Endothelial cell of umbilical vein (primary cell): ENCODE results near the gene PNPO. TPM values are rescaled to one million over a fixed set of nuclear protein-coding genes. Genes with fewer than 3 reads are reported as not detected.

ENCODE experiments used
- BruUV-seq: library from RNA; stranded (reverse); fragments of 400-500 nt; replicated peaks from 2 replicates; lab custom pipeline; 2021; lab: Mats Ljungman, UMichigan
- CTCF ChIA-PET: fragments of 300-600, 350-600 bp; sonication (Branson Sonifier 250); formaldehyde crosslinking; loops from one replicate; lab custom pipeline; 2021; ENCODE audit warnings: antibody characterized with exemption, inconsistent platforms; lab: Charles Lee
- POLR2A ChIA-PET: fragments of 300-600, 350-600 bp; sonication (Branson Sonifier 250); formaldehyde crosslinking; loops from one replicate; lab custom pipeline; 2021; ENCODE audit warnings: antibody characterized with exemption, inconsistent platforms; lab: Charles Lee
- DNase-seq: peaks from one replicate; pipeline ENCODE4 v3.0.0-alpha.2; 2011; ENCODE audit warnings: low read depth, low spot score
- FAIRE-seq: peaks from 2 replicates; lab custom pipeline; 2011; peaks lifted over from hg19 to GRCh38; lab: Jason Lieb, UNC
- H2AFZ ChIP-seq: 2 replicates; pipeline ENCODE4 v1.6.0; 2012; ENCODE audit warnings: low read depth, low read length, control low read depth, inconsistent platforms
- H3K27ac ChIP-seq: 2 replicates; pipeline ENCODE4 v1.5.1; 2011; ENCODE audit warnings: low read depth, mild to moderate bottlenecking, control low read depth, low read length, moderate library complexity; ENCODE audit not compliant: insufficient read depth
- H3K27me3 ChIP-seq, 2 experiments: 2 replicates each; pipeline versions ENCODE4 v1.6.0 to v1.6.1; 2011; ENCODE audit warnings: low read length in 2 of 2, mixed read lengths in 1 of 2; ENCODE audit not compliant: control insufficient read depth in 2 of 2, insufficient read depth in 2 of 2
- H3K36me3 ChIP-seq, 2 experiments: 2 replicates in 1 of 2; 3 replicates in 1 of 2; pipeline ENCODE4 v1.5.1; 2011; ENCODE audit warnings: low read length in 2 of 2, mild to moderate bottlenecking in 1 of 2, moderate library complexity in 1 of 2; ENCODE audit not compliant: control insufficient read depth in 2 of 2, insufficient read depth in 2 of 2; ENCODE audit errors: extremely low read depth in 1 of 2
- H3K4me1 ChIP-seq: 3 replicates; pipeline ENCODE4 v1.5.1; 2011; ENCODE audit warnings: mild to moderate bottlenecking, low read length; ENCODE audit not compliant: control insufficient read depth, insufficient read depth; ENCODE audit errors: extremely low read depth
- H3K4me2 ChIP-seq: 2 replicates; pipeline ENCODE4 v1.6.1; 2011; ENCODE audit warnings: low read length, control low read depth, mixed read lengths; ENCODE audit not compliant: insufficient read depth
- H3K4me3 ChIP-seq, 3 experiments: fragments of 200-600 bp in 1 of 3; sonication (generic), shearing (Covaris generic) in 1 of 3; replicated peaks in 1 of 3; 2 replicates each; pipeline ENCODE4 v1.5.1; 2011 to 2016; ENCODE audit warnings: control low read depth in 3 of 3, low read length in 3 of 3, mild to moderate bottlenecking in 2 of 3, inconsistent platforms in 1 of 3, low read depth in 1 of 3, moderate library complexity in 1 of 3; ENCODE audit not compliant: insufficient read depth in 1 of 3
- H3K79me2 ChIP-seq: 2 replicates; pipeline ENCODE4 v1.6.0; 2012; ENCODE audit warnings: low read length, inconsistent platforms; ENCODE audit not compliant: control insufficient read depth, insufficient read depth
- H3K9ac ChIP-seq: replicated peaks from 2 replicates; pipeline ENCODE3; 2011; ENCODE audit warnings: low read length, control low read depth; ENCODE audit not compliant: insufficient read depth; ENCODE audit errors: extremely low read depth
- H3K9me1 ChIP-seq: replicated peaks from 3 replicates; pipeline ENCODE4 v1.6.0; 2011; ENCODE audit warnings: mild to moderate bottlenecking, low read length; ENCODE audit not compliant: control insufficient read depth, insufficient read depth; ENCODE audit errors: extremely low read depth
- H3K9me3 ChIP-seq: replicated peaks from 2 replicates; pipeline ENCODE4 v1.5.1; 2012; ENCODE audit warnings: low read length, inconsistent platforms; ENCODE audit not compliant: control insufficient read depth, insufficient read depth
- H4K20me1 ChIP-seq: replicated peaks from 2 replicates; pipeline ENCODE3; 2011; ENCODE audit warnings: mild to moderate bottlenecking, low read length; ENCODE audit not compliant: control insufficient read depth, insufficient read depth; ENCODE audit errors: extremely low read depth
- CTCF ChIP-seq, 2 donors: IDR thresholded peaks; 1 replicate in 1 of 2; 2 replicates in 1 of 2; pipeline ENCODE4 v1.5.1; 2011; ENCODE audit warnings: low read length in 2 of 2, mild to moderate bottlenecking in 2 of 2, moderate library complexity in 2 of 2, control low read depth in 1 of 2, inconsistent platforms in 1 of 2, low read depth in 1 of 2; ENCODE audit not compliant: insufficient read depth in 1 of 2; ENCODE audit errors: extremely low read depth in 1 of 2
- EZH2 ChIP-seq: IDR thresholded peaks from 2 replicates; pipeline ENCODE4 v1.6.1; 2012; ENCODE audit warnings: borderline replicate concordance, low read depth, mild to moderate bottlenecking, moderate library complexity, low read length, inconsistent platforms; ENCODE audit not compliant: severe bottlenecking
- FOS ChIP-seq: IDR thresholded peaks from 2 replicates; pipeline ENCODE4 v1.6.1; 2011; ENCODE audit warnings: mild to moderate bottlenecking, low read length, moderate library complexity, borderline replicate concordance; ENCODE audit not compliant: insufficient read depth
- GATA2 ChIP-seq: IDR thresholded peaks from 2 replicates; pipeline ENCODE4 v1.7.0; 2011; ENCODE audit warnings: low read depth, mild to moderate bottlenecking, moderate library complexity, mixed read lengths, low read length; ENCODE audit not compliant: insufficient read length, insufficient read depth
- JUN ChIP-seq: IDR thresholded peaks from 2 replicates; pipeline ENCODE4 v1.6.1; 2011; ENCODE audit warnings: borderline replicate concordance, low read depth; ENCODE audit not compliant: insufficient read length, insufficient read depth
- MAX ChIP-seq: IDR thresholded peaks from 2 replicates; pipeline ENCODE4 v1.6.1; 2011; ENCODE audit not compliant: insufficient read depth, insufficient read length
- MYC ChIP-seq: IDR thresholded peaks from one replicate; pipeline ENCODE4 v1.6.1; 2011; ENCODE audit warnings: mild to moderate bottlenecking, low read depth, low read length
- POLR2A ChIP-seq: IDR thresholded peaks from 2 replicates; pipeline ENCODE4 v1.6.1; 2012; ENCODE audit warnings: low read depth, mild to moderate bottlenecking, control low read depth, low read length
- POLR2AphosphoS5 ChIP-seq: IDR thresholded peaks from 2 replicates; pipeline ENCODE4 v1.6.1; 2012; ENCODE audit warnings: low read depth, mild to moderate bottlenecking, control low read depth, low read length, moderate library complexity; ENCODE audit not compliant: insufficient read depth
- dilution Hi-C: fragments of 300-500 bp; cut with MboI; formaldehyde crosslinking; loops from one replicate; pipeline ENCODE4 v1.15.0; 2019; ENCODE audit warnings: low sequenced_read_pairs; ENCODE audit not compliant: extremely low pct_ligation_motif_present
- intact Hi-C: fragments of 100-400 bp; cut with micrococcal nuclease; formaldehyde crosslinking; loops from one replicate; pipeline ENCODE4 v1.10.0; 2022
- polyA plus RNA-seq, 4 experiments: library from polyadenylated mRNA; depleted of rRNA in 3 of 4; stranded (reverse) in 3 of 4; unstranded in 1 of 4; fragments of >200 nt; gene quantifications; 2 replicates each; pipeline versions ENCODE4 v1.2.1 to v1.2.3, GENCODE V29; 2011 to 2012; ENCODE audit warnings: missing spikeins in 1 of 4
- total RNA-seq: library from RNA; stranded (reverse); gene quantifications from 2 replicates; pipeline ENCODE4 v1.2.3, GENCODE V29; 2021

PNPO gene
- total and polyA plus RNA-seq, 2 donors (not counting 3 experiments of a cell fraction or from before 2014, with no cell fraction given): 19.7 to 22.0 TPM

GRCh38 chr17:47902039-47902744 lies 39.2 kb upstream of the PNPO start:
- Histone ChIP-seq H2AFZ (no peak overlapping the region), H3K9me3 (no peaks in the 10 kb centered on the region), H3K4me1 (peaks cover 3% of the 10 kb centered on the region), H3K9me1 (no peaks in the 10 kb centered on the region), H3K4me2 (no peak overlapping the region), H3K79me2 (peaks cover 7% of the 10 kb centered on the region), H3K9ac (no peak overlapping the region), H3K4me3 (no peak overlapping the region), H3K36me3 (no peaks in the 10 kb centered on the region), H3K27me3 (no peaks in the 10 kb centered on the region), H4K20me1 (no peaks in the 10 kb centered on the region), H3K27ac (no peak overlapping the region)
- CTCF ChIA-PET: interaction anchor here (0.8 to 1.1 kb wide), 2 partner anchors 12 to 59 kb away, joined by 3 read pairs; no protein-coding TSS in a partner anchor
- intact Hi-C loops (no loop called here), dilution Hi-C loops (no loop called here)
- POLR2A ChIA-PET: no interaction called here
- no peak for TF ChIP-seq POLR2A
- no peak for TF ChIP-seq MYC
- no peak for TF ChIP-seq POLR2AphosphoS5
- TF ChIP-seq MAX: no peak
- no peak for TF ChIP-seq GATA2
- no peak for TF ChIP-seq FOS
- no peak for TF ChIP-seq EZH2
- TF ChIP-seq CTCF (IDR thresholded peaks at IDR 0.05; ENCODE audit: extremely low read depth in 1 of 2, insufficient read depth in 1 of 2, low read depth in 1 of 2, low read length in 2 of 2): no peak
- no peak for TF ChIP-seq JUN
- no peak for DNase-seq
- no TSS peak for BruUV-seq
- no peak for FAIRE-seq
